CD4-positive, alpha-beta memory T cell (primary cell): ENCODE data around the gene CDK2. TPM values are rescaled to one million over a fixed set of nuclear protein-coding genes. Genes with fewer than 3 reads are reported as not detected.

Experiments
- CTCF ChIA-PET: fragments of 350-600 bp; sonication (Branson Sonifier 250); formaldehyde crosslinking; loops from one replicate; lab custom pipeline; 2021; ENCODE audit warnings: inconsistent platforms; ENCODE audit not compliant: partially characterized antibody; lab: Charles Lee
- POLR2A ChIA-PET: fragments of 350-600 bp; sonication (Branson Sonifier 250); formaldehyde crosslinking; loops from one replicate; lab custom pipeline; 2021; ENCODE audit not compliant: partially characterized antibody; lab: Charles Lee
- DNase-seq, 5 donors: peaks; one replicate each; pipeline versions ENCODE4 v3.0.0 to v3.0.0-alpha.2; 2020 to 2022; ENCODE audit warnings: mixed read lengths in 1 of 5
- H3K27ac ChIP-seq: one replicate; pipeline ENCODE4 v1.7.0; 2013; ENCODE audit warnings: low read depth, low read length
- H3K27me3 ChIP-seq: 2 replicates; pipeline ENCODE4 v1.7.0; 2013; ENCODE audit warnings: mild to moderate bottlenecking, low read length, moderate library complexity; ENCODE audit not compliant: insufficient read depth
- H3K36me3 ChIP-seq: 2 replicates; pipeline ENCODE4 v1.7.0; 2013; ENCODE audit warnings: mild to moderate bottlenecking, low read length, moderate library complexity; ENCODE audit not compliant: insufficient read depth
- H3K4me1 ChIP-seq: 2 replicates; pipeline ENCODE4 v1.7.0; 2013; ENCODE audit warnings: mild to moderate bottlenecking, low read length, moderate library complexity; ENCODE audit not compliant: insufficient read depth
- H3K4me3 ChIP-seq, 2 donors: one replicate each; pipeline ENCODE4 v1.7.0; 2013; ENCODE audit warnings: low read length in 2 of 2, mild to moderate bottlenecking in 1 of 2
- H3K9me3 ChIP-seq, 2 donors: one replicate each; pipeline ENCODE4 v1.7.0; 2013; ENCODE audit warnings: low read length in 2 of 2, control low read depth in 1 of 2; ENCODE audit not compliant: control insufficient read depth in 1 of 2
- H3K27ac Mint-ChIP-seq, 7 donors: one replicate each; pipeline ENCODE4 v1.8.0; 2020 to 2021; ENCODE audit warnings: mixed read lengths in 7 of 7, mild to moderate bottlenecking in 6 of 7, inconsistent platforms in 3 of 7, moderate library complexity in 3 of 7
- H3K27me3 Mint-ChIP-seq, 2 donors: one replicate each; pipeline ENCODE4 v1.8.0; 2020 to 2021; ENCODE audit warnings: mixed read lengths in 2 of 2
- H3K36me3 Mint-ChIP-seq, 2 donors: one replicate each; pipeline ENCODE4 v1.8.0; 2020 to 2021; ENCODE audit warnings: mixed read lengths in 2 of 2, inconsistent platforms in 1 of 2, mild to moderate bottlenecking in 1 of 2
- H3K4me1 Mint-ChIP-seq, 4 donors: one replicate each; pipeline ENCODE4 v1.8.0; 2020 to 2021; ENCODE audit warnings: mixed read lengths in 4 of 4, mild to moderate bottlenecking in 1 of 4
- H3K4me3 Mint-ChIP-seq, 8 donors: one replicate each; pipeline ENCODE4 v1.8.0; 2020 to 2021; ENCODE audit warnings: mixed read lengths in 8 of 8, mild to moderate bottlenecking in 7 of 8, moderate library complexity in 6 of 8, inconsistent platforms in 3 of 8
- H3K9me3 Mint-ChIP-seq, 8 donors: one replicate each; pipeline ENCODE4 v1.8.0; 2020 to 2021; ENCODE audit warnings: mixed read lengths in 8 of 8, mild to moderate bottlenecking in 5 of 8, inconsistent platforms in 3 of 8, moderate library complexity in 1 of 8
- intact Hi-C: fragments of 100-400 bp; cut with micrococcal nuclease; formaldehyde crosslinking; loops from one replicate; pipeline ENCODE4 v1.15.1; 2023
- polyA plus RNA-seq, 2 donors: library from polyadenylated mRNA; unstranded; fragments of 300-500 nt; fragmentation: Illumina TruSeq; gene quantifications; one replicate each; pipeline ENCODE4 v1.2.3, GENCODE V29; 2021
- total RNA-seq, 2 experiments: library from RNA; stranded (reverse); gene quantifications; one replicate each; pipeline ENCODE4 v1.2.3, GENCODE V29; 2021

Gene CDK2
- total and polyA plus RNA-seq, 4 experiments from 2014 or later = 4.7 to 21.5 (median 11.6) TPM

DNA sequence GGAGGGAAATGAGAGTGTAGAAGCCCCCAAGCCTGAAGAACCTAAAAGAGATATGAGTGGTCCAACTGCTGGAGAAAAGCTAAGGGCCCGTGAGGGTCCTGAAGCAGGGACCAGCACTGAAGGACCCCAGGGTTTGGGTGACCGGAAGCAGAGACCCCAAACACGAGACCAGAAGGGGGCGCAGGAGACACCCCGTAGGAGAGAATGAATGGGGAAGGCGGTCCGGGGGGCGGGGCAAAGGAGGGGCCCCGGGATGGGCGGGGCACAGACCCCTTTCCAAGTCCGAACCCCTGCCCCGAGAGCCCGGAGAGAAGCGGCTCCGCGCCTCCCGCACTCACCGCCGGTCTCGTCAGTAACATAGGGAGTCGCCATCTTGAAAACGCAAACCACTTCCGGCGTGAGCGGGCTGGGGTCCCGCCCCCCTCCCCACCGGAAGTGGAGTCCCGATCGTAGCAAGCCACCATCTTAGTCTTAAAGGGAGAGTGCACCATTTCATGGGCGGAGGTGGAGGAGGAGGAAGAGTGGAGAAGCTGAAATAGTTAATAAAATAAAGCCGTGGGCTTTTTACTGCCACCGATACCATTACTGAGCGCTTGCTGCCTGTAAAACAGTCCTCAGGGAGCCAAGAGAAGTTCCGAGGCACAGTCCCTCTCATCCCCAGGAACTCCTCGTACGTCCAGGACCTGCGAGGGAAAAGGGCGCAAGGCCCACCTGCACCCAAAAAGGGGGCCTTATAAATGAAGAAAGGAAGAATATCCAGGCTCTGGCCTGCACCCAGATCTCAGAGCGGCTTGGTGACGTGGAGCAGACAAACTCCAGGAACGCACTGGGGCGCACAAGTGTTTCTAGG is 39.7 kb upstream of the CDK2 start:
- Histone ChIP-seq H3K27ac (peak overlapping the region; percentile 88), H3K36me3 (no peaks in the 10 kb centered on the region), H3K4me1 (peaks cover 51% of the 10 kb centered on the region), H3K4me3 (peak overlapping the region; percentile 95 to 100), H3K9me3 (no peaks in the 10 kb centered on the region), H3K27me3 (no peaks in the 10 kb centered on the region)
- Mint-ChIP-seq H3K9me3 (peaks cover 0 to 6% (median 0%) of the 10 kb centered on the region in 8 donors), H3K4me1 (peaks cover 36 to 79% (median 46%) of the 10 kb centered on the region in 4 donors), H3K4me3 (peak overlapping the region; percentile 97 to 100 (median 99)), H3K36me3 (peaks cover 19 to 47% of the 10 kb centered on the region in 2 donors), H3K27ac (peak overlapping the region; percentile 92 to 99 (median 96)), H3K27me3 (no peaks in the 10 kb centered on the region)
- POLR2A ChIA-PET = interaction anchor here (0.6 to 47.8 kb wide), 23 partner anchors 1 to 537 kb away, joined by 3 to 1214 read pairs (median 5); partner anchors contain the start of genes ANKRD52, BLOC1S1, CD63 and DGKA
- intact Hi-C loops = loop anchor here (1.0 to 5.0 kb wide), 6 partner anchors 13 to 190 kb away; partner anchors contain the start of genes DNAJC14, PA2G4, RPL41 and SARNP
- CTCF ChIA-PET = interaction anchor here (0.6 to 5.4 kb wide), 25 partner anchors 10 to 763 kb away, joined by 3 to 107 read pairs (median 5); partner anchors contain the start of genes DNAJC14, GDF11, ORMDL2 and RAB5B
- peak; percentile 83 to 91 (median 85) for DNase-seq

DNA sequence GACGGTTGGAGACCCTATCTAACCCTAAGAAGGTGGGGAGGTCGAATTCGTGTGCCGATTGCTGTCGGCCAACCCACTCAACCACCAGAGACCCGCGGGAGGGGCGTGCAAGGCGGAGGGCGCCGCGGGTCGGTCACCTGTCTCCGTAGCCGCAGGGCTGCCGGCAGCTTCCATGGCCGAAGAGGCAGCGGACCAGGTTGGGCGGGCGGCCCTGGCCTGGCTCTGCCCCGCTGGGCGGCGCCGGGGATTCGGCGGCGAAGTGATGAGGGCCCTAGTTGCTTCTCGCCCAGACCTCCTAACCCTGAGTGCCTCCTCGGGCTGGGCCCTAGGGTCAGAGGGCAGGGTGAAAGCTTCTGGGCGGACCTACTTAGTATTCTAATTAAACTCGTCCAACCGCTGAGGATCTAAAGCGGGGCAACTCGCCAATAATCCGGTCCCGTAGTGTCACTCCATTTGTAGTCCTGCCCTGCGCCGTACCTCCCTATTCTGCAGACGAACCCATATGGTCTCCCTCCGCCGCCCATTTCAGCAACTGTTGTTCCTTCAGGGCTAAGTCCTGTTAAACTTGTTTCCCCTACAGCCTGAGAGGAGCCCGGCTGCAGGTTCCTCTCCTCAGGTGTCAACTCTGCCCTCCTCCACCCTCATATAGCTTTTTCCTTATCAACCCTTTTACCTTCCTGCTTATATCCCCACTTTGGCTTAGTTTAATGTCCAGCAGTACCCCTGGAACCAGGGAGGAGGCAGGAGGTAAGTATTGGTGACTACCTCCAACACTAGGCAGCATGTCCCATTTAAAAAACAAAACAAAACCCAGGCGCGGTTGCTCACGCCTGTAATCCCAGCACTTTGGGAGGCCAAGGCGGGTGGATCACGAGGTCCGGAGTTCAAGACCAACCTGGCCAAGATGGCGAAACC is 38.8 kb upstream of the CDK2 start, which contains the start of gene PYM1:
PYM1 (minus strand) TSS at position 307 of the 915 bp plus-strand sequence; CDS start at position 174, 133 bp downstream.
- intact Hi-C loops = loop anchor here (1.0 to 5.0 kb wide), 6 partner anchors 99 to 189 kb away; partner anchors contain the start of genes DNAJC14, PA2G4, RPL41 and RPS26
- no peaks in the 10 kb centered on the region for H3K27me3 Mint-ChIP-seq
- H3K4me3 Mint-ChIP-seq = peak within 1 kb of the TSS; percentile 97 to 100 (median 99)
- peaks cover 29 to 77% (median 44%) of the 10 kb centered on the region in 4 donors for H3K4me1 Mint-ChIP-seq
- peaks cover 21 to 45% of the 10 kb centered on the region in 2 donors for H3K36me3 Mint-ChIP-seq
- peak; percentile 57 to 81 (median 60) for DNase-seq
- peaks cover 0 to 6% (median 0%) of the 10 kb centered on the region in 8 donors for H3K9me3 Mint-ChIP-seq
- ChIA-PET CTCF (interaction anchor here (0.6 to 5.4 kb wide), 8 partner anchors 10 to 262 kb away, joined by 3 to 107 read pairs (median 4); partner anchors contain the start of genes DNAJC14, SARNP and SMARCC2), POLR2A (interaction anchor here (0.8 to 47.8 kb wide), 18 partner anchors 2 to 330 kb away, joined by 3 to 1214 read pairs (median 8); partner anchors contain the start of genes ANKRD52, BLOC1S1, CD63 and DGKA)
- H3K36me3 ChIP-seq = no peaks in the 10 kb centered on the region
- H3K4me3 ChIP-seq = peak within 1 kb of the TSS; percentile 95 to 100
- H3K27ac ChIP-seq = peak within 1 kb of the TSS; percentile 88
- peak within 1 kb of the TSS; percentile 93 to 99 (median 98) for H3K27ac Mint-ChIP-seq
- no peaks in the 10 kb centered on the region for H3K9me3 ChIP-seq
- no peaks in the 10 kb centered on the region for H3K27me3 ChIP-seq
- H3K4me1 ChIP-seq = peaks cover 50% of the 10 kb centered on the region

DNA sequence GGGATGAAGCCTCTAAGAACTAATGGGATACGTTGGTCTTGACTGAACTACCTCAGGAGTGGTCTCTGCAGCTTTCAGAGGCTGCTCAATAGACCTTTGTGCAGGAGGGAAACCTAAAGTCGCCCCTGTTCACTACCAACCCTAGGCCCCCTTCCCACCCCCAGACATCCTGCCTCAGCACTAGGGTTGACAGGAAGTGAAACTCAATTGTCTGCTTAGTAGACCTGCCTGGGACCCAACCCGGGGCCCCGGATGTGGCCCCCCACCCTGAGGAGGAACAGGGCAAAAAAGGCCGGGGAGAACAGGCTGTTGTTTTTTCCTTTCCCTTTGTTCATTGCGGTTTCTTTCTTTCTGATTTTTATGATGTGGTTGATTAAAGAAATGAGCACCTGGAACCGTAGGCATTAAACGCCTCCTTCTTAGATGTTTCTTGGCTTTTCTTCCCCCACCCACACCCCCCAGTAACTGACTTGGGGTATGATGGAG is 37.3 kb upstream of the CDK2 start:
- no peaks in the 10 kb centered on the region for H3K27me3 Mint-ChIP-seq
- CTCF ChIA-PET = interaction anchor here (0.9 to 5.4 kb wide), 10 partner anchors 8 to 191 kb away, joined by 3 to 107 read pairs (median 7); no protein-coding TSS in a partner anchor
- peak overlapping the region; percentile 92 to 98 (median 96) for H3K27ac Mint-ChIP-seq
- Histone ChIP-seq H3K4me3 (peak overlapping the region; percentile 63 to 64), H3K4me1 (peaks cover 61% of the 10 kb centered on the region), H3K36me3 (peaks cover 8% of the 10 kb centered on the region), H3K27me3 (no peaks in the 10 kb centered on the region), H3K27ac (peak overlapping the region; percentile 88), H3K9me3 (no peaks in the 10 kb centered on the region)
- POLR2A ChIA-PET = interaction anchor here (0.6 to 47.8 kb wide), 24 partner anchors 3 to 1823 kb away, joined by 3 to 1214 read pairs (median 4); partner anchors contain the start of genes BLOC1S1, CD63, CDK4 and CNPY2
- H3K9me3 Mint-ChIP-seq = peaks cover 0 to 6% (median 0%) of the 10 kb centered on the region in 8 donors
- peaks cover 37 to 86% (median 50%) of the 10 kb centered on the region in 4 donors for H3K4me1 Mint-ChIP-seq
- H3K36me3 Mint-ChIP-seq = peaks cover 23 to 55% of the 10 kb centered on the region in 2 donors
- H3K4me3 Mint-ChIP-seq = peak overlapping the region; percentile 97 to 100 (median 99)
- intact Hi-C loops = loop anchor here (1.0 to 5.0 kb wide), 4 partner anchors 44 to 188 kb away; partner anchors contain the start of genes PA2G4, RPL41, RPS26 and ZC3H10
- DNase-seq = peak; percentile 93 to 95 (median 94)

DNA sequence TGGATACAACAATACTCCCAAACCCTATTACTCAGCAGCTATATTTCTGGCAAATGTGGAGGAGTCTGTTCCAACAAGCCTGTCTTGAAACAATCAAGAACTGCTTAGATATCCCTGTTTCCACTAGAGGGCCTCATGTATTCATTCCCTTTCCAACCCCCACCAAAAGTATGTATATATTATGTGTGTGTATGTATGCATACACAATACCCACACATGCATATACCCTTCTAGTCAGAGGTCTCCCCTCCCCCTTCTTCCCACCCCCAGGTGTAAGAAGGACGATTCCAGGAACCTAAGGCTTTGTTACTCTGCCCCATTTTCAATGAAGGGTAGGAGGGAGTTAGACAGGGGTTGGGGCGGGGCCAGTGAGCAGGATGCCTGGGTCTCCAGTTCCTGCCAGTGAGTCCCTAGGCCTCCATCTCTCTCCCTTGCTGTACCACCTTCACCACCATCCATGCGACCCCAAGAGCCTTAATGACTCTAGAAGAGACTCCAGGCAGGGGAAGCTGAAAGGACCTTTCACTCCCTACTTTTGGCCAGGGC is 35.8 kb upstream of the CDK2 start, which contains the start of gene DGKA:
DGKA (plus strand) TSS at position 392 of the 546 bp plus-strand sequence. CDS start 5,342 bp downstream, outside the sequence.
- Mint-ChIP-seq H3K27ac (peak within 1 kb of the TSS; percentile 92 to 98 (median 96)), H3K27me3 (no peaks in the 10 kb centered on the region), H3K9me3 (peaks cover 0 to 6% (median 0%) of the 10 kb centered on the region in 8 donors), H3K4me1 (peaks cover 37 to 90% (median 51%) of the 10 kb centered on the region in 4 donors), H3K36me3 (peaks cover 35 to 65% of the 10 kb centered on the region in 2 donors), H3K4me3 (peak within 1 kb of the TSS; percentile 97 to 100 (median 99))
- Histone ChIP-seq H3K27ac (peak within 1 kb of the TSS; percentile 88), H3K9me3 (no peaks in the 10 kb centered on the region), H3K36me3 (peaks cover 8% of the 10 kb centered on the region), H3K27me3 (no peaks in the 10 kb centered on the region), H3K4me1 (peaks cover 64% of the 10 kb centered on the region), H3K4me3 (peak within 1 kb of the TSS; percentile 79 to 87)
- POLR2A ChIA-PET = interaction anchor here (0.5 to 47.8 kb wide), 27 partner anchors 5 to 1823 kb away, joined by 3 to 1214 read pairs (median 5); partner anchors contain the start of genes BLOC1S1, CD63, CNPY2 and DGKA
- intact Hi-C loops = loop anchor here (1.0 kb wide), 2 partner anchors 9 to 113 kb away; partner anchors contain the start of gene ORMDL2
- DNase-seq = peak; percentile 71 to 82 (median 76)
- CTCF ChIA-PET = interaction anchor here (0.6 to 3.1 kb wide), 12 partner anchors 9 to 193 kb away, joined by 3 to 45 read pairs (median 6); partner anchors contain the start of genes ORMDL2, RAB5B and SARNP

DNA sequence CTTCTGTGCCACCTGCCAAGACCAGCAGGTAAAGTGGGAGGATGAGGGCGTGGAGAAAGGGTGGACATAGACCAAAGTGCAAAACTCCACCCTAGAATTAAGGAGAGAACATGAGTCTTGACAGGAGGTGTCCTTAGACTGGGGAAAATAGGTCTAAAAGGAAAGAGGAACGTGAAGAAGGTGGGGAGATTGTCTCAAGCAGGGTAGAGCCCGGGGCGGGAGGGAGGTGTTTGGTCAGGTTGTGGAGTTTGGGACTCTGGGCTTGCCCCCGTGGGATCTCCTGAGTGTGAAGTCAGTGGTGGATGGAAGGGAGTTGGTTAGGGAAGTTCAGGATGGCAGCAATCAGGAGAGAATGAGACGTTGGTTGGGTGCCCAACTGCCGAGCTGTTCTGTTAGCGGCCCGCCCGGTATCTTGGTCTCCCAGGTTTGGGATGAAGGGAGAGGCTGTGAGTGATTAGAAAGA is 35.3 kb upstream of the CDK2 start:
- Histone ChIP-seq H3K9me3 (no peaks in the 10 kb centered on the region), H3K4me1 (peaks cover 64% of the 10 kb centered on the region), H3K27me3 (no peaks in the 10 kb centered on the region), H3K27ac (peak overlapping the region; percentile 88), H3K36me3 (peaks cover 12% of the 10 kb centered on the region), H3K4me3 (peak overlapping the region; percentile 79 to 87)
- Mint-ChIP-seq H3K36me3 (peaks cover 39 to 67% of the 10 kb centered on the region in 2 donors), H3K27me3 (no peaks in the 10 kb centered on the region), H3K27ac (peak overlapping the region; percentile 92 to 98 (median 96)), H3K9me3 (peaks cover 0 to 6% (median 0%) of the 10 kb centered on the region in 8 donors), H3K4me1 (peaks cover 36 to 90% (median 50%) of the 10 kb centered on the region in 4 donors), H3K4me3 (peak overlapping the region; percentile 97 to 100 (median 99))
- intact Hi-C loops = no loop called here
- DNase-seq = no peak
- ChIA-PET CTCF (interaction anchor here (0.8 to 3.1 kb wide), 5 partner anchors 8 to 193 kb away, joined by 3 to 45 read pairs (median 4); partner anchors contain the start of genes ORMDL2 and SARNP), POLR2A (interaction anchor here (0.8 to 47.8 kb wide), 15 partner anchors 5 to 1823 kb away, joined by 3 to 1214 read pairs (median 5); partner anchors contain the start of genes DGKA, DNAJC14, GDF11 and MYL6B)
